Psoas muscle (tissue), 8 donors: ENCODE results near the gene ERI2. TPM values are rescaled to one million over a fixed set of nuclear protein-coding genes. Genes with fewer than 3 reads are reported as not detected.
A peak's percentile ranks its signal among the peaks of the same experiment; 100 is the strongest.

ENCODE experiments used
- ATAC-seq, 4 donors: fragments of 200-7000 bp; cut with Tn5 transposase; one replicate each; pipeline ENCODE4 v1.9.1; 2020; ENCODE audit warnings: moderate library complexity in 3 of 4, mild to moderate bottlenecking in 2 of 4
- DNase-seq, 2 donors: peaks; one replicate each; pipeline ENCODE4 v3.0.0-alpha.2; 2020
- H3K27ac ChIP-seq: fragments of 200-600 bp; one replicate; pipeline ENCODE4 v1.8.0; 2022
- H3K27me3 ChIP-seq, 3 donors: fragments of 200-600 bp in 1 of 3; one replicate each; pipeline versions ENCODE4 v1.6.1 to v1.8.0; 2013 to 2022; ENCODE audit warnings: low read length in 2 of 3, mild to moderate bottlenecking in 2 of 3, moderate library complexity in 1 of 3; ENCODE audit not compliant: insufficient read depth in 3 of 3
- H3K36me3 ChIP-seq, 2 donors: fragments of 200-600 bp in 1 of 2; one replicate each; pipeline versions ENCODE4 v1.6.1 to v1.8.0; 2013 to 2022; ENCODE audit warnings: low read depth in 1 of 2, mild to moderate bottlenecking in 1 of 2, moderate library complexity in 1 of 2; ENCODE audit not compliant: insufficient read depth in 1 of 2
- H3K4me1 ChIP-seq: fragments of 200-600 bp; one replicate; pipeline ENCODE4 v1.8.0; 2022
- H3K4me3 ChIP-seq: fragments of 200-600 bp; one replicate; pipeline ENCODE4 v1.8.0; 2022; ENCODE audit warnings: mild to moderate bottlenecking
- H3K9me3 ChIP-seq: fragments of 200-600 bp; one replicate; pipeline ENCODE4 v1.8.0; 2022
- CTCF ChIP-seq: fragments of 200-600 bp; IDR thresholded peaks from one replicate; pipeline ENCODE4 v1.8.0; 2022; ENCODE audit warnings: antibody characterized with exemption
- WGBS, 3 donors: extraction: QIAGEN DNeasy Blood & Tissue Kit; methylation state at CpG; one replicate each; pipeline versions ENCODE4 v1.1.6 to v1.1.7; 2013; 5-methylcytosine and 5-hydroxymethylcytosine counted together
- intact Hi-C, 2 donors: fragments of 100-400 bp; cut with DNase I; formaldehyde crosslinking; loops; one replicate each; pipeline versions ENCODE4 v1.11.0 to v1.14.2; 2022
- polyA plus RNA-seq, 3 donors: library from polyadenylated mRNA; stranded (reverse); fragments of 200-250 nt; gene quantifications; one replicate each; pipeline ENCODE4 v1.2.3, GENCODE V29; 2013
- total RNA-seq, 4 donors: library from RNA; stranded (reverse); fragmentation: NEBNext Ultra II Directional in 2 of 4; extraction: Animal tissue kit (Norgen Biotek cat#: 25700) in 2 of 4; gene quantifications; one replicate each; pipeline versions ENCODE4 v1.2.1 to v1.2.4, GENCODE V29; 2021 to 2023
- donor health status: healthy with polysubstance abuse.
- donor health status: DM: no; HTN: no; CAD: no; lungs with moderate emphysema.
- donor health status: Bipolar disorder and iron deficiency.
- donor health status: healthy.
- donor health status: DM: yes; HTN: yes; CAD: no.
- donor health status: DM: no; HTN: no; CAD: no.
- donor health status: DM: no; HTN: no; CAD: no.
- donor health status: DM: yes; HTN: yes; CAD: no.

Gene ERI2
- total and polyA plus RNA-seq, 7 donors = 3.6 to 14.9 (median 6.5) TPM

GRCh38 chr16:20846551-20846950 lies 40.3 kb upstream of the ERI2 start:
- TF ChIP-seq CTCF = no peak
- no peak overlapping the region for H3K4me3 ChIP-seq
- DNase-seq = no peak
- H3K4me1 ChIP-seq = peaks cover 9% of the 10 kb centered on the region
- no peak overlapping the region for H3K27ac ChIP-seq
- H3K36me3 ChIP-seq = no peaks in the 10 kb centered on the region
- intact Hi-C loops = no loop called here
- no peaks in the 10 kb centered on the region for H3K27me3 ChIP-seq
- ATAC-seq = no peak
- H3K9me3 ChIP-seq = no peaks in the 10 kb centered on the region

- peak in 1 of 2 donors; percentile 39 for DNase-seq
- WGBS, 3 donors = 28 to 41% (median 30%) methylated on average over 6 of the region's 6 CpGs
These were observed 39.8 kb upstream of the ERI2 start for GRCh38 chr16:20846030-20846429.

GRCh38 chr16:20844588-20844987 lies 38.3 kb upstream of the ERI2 start:
- no peak for TF ChIP-seq CTCF
- Histone ChIP-seq H3K4me1 (no peaks in the 10 kb centered on the region), H3K4me3 (no peak overlapping the region), H3K36me3 (no peaks in the 10 kb centered on the region), H3K27me3 (no peaks in the 10 kb centered on the region), H3K9me3 (no peaks in the 10 kb centered on the region), H3K27ac (no peak overlapping the region)
- 68 to 78% (median 78%) methylated on average over 3 of the region's 3 CpGs for WGBS, 3 donors
- ATAC-seq (no peak), DNase-seq (no peak)
- intact Hi-C loops = no loop called here

More at GRCh38 chr16:20846030-20846429, 39.8 kb upstream of the ERI2 start:
- Histone ChIP-seq H3K27me3 (no peaks in the 10 kb centered on the region), H3K4me1 (peaks cover 4% of the 10 kb centered on the region), H3K27ac (no peak overlapping the region), H3K36me3 (no peaks in the 10 kb centered on the region), H3K9me3 (no peaks in the 10 kb centered on the region), H3K4me3 (no peak overlapping the region)
- peak in 3 of 4 donors; percentile 33 to 53 (median 46) for ATAC-seq
- intact Hi-C loops = no loop called here
- TF ChIP-seq CTCF = no peak

- no peak overlapping the region for H3K4me3 ChIP-seq
- TF ChIP-seq CTCF = no peak
- 92 to 98% (median 96%) methylated on average over 2 of the region's 2 CpGs for WGBS, 3 donors
- H3K27me3 ChIP-seq = no peaks in the 10 kb centered on the region
- H3K36me3 ChIP-seq = no peaks in the 10 kb centered on the region
- no peak for DNase-seq
- H3K27ac ChIP-seq = no peak overlapping the region
- intact Hi-C loops = no loop called here
- no peaks in the 10 kb centered on the region for H3K4me1 ChIP-seq
- no peak for ATAC-seq
- no peaks in the 10 kb centered on the region for H3K9me3 ChIP-seq
These were observed 37.8 kb upstream of the ERI2 start for GRCh38 chr16:20844054-20844453.

GRCh38 chr16:20839504-20839903 lies 33.2 kb upstream of the ERI2 start:
- H3K36me3 ChIP-seq = no peaks in the 10 kb centered on the region
- no peak for TF ChIP-seq CTCF
- H3K4me3 ChIP-seq = no peak overlapping the region
- no peaks in the 10 kb centered on the region for H3K4me1 ChIP-seq
- H3K27ac ChIP-seq = no peak overlapping the region
- no peaks in the 10 kb centered on the region for H3K9me3 ChIP-seq
- DNase-seq (no peak), ATAC-seq (no peak)
- no peaks in the 10 kb centered on the region for H3K27me3 ChIP-seq
- 93 to 97% (median 94%) methylated on average over 2 of the region's 2 CpGs for WGBS, 3 donors
- intact Hi-C loops = no loop called here
